ENCODE results near the gene PDE10A. TPM values are rescaled to one million over a fixed set of nuclear protein-coding genes. Genes with fewer than 3 reads are reported as not detected.

The PDE10A gene
- total RNA-seq, 1 donor from 2014 or later = 5.4 TPM

DNA sequence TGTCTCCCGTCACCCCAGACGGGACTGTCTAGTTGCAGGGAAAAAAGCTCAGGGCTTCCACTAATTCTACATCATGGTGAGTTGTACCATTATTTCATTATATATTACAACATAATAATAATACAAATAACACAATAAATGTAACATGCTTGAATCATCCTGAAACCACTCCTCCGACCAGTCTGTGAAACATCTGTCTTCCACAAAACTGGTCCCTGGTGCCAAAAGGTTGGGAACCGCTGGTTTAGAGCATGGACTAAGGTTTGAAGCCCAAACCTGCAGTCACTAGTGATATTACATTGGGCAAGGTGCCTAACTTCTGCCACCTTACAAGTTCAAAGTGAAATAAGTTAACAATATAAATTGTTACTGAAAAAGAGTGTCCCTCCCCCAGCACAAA, 175.7 kb downstream of the PDE10A start:
- Histone ChIP-seq H3K36me3 (ENCODE audit: insufficient read depth, low read length) (no peaks in the 10 kb centered on the region), H3K4me1 (ENCODE audit: insufficient read depth, low read length) (no peaks in the 10 kb centered on the region), H2AFZ (ENCODE audit: low read depth, low read length) (no peak overlapping the region), H3K27ac (ENCODE audit: low read depth, low read length) (no peak overlapping the region), H3K27me3 (ENCODE audit: insufficient read depth, low read length) (no peaks in the 10 kb centered on the region), H3K4me2 (ENCODE audit: low read length) (no peak overlapping the region), H3K4me3 (ENCODE audit: insufficient read depth, low read depth, low read length) (no peak overlapping the region), H3K79me2 (ENCODE audit: insufficient read depth, low read length) (no peaks in the 10 kb centered on the region), H4K20me1 (ENCODE audit: insufficient read depth, low read length) (no peaks in the 10 kb centered on the region), H3K9me3 (ENCODE audit: insufficient read depth, low read depth, low read length) (no peaks in the 10 kb centered on the region), H3K9ac (ENCODE audit: low read length) (no peak overlapping the region)
- Mint-ChIP-seq H3K36me3 (ENCODE audit: low read depth, unreplicated experiment) (no peaks in the 10 kb centered on the region), H3K27ac (ENCODE audit: unreplicated experiment) (no peak overlapping the region), H3K4me3 (ENCODE audit: unreplicated experiment) (no peak overlapping the region), H3K9me3 (ENCODE audit: unreplicated experiment) (peaks cover 4% of the 10 kb centered on the region), H3K4me1 (ENCODE audit: low read depth, unreplicated experiment) (peaks cover 1% of the 10 kb centered on the region), H3K27me3 (ENCODE audit: low read depth, unreplicated experiment) (no peaks in the 10 kb centered on the region)
- no peak for FAIRE-seq
- DNase-seq (ENCODE audit: low read depth) = no peak
- no peak for TF ChIP-seq EZH2 (IDR thresholded peaks at IDR 0.05; ENCODE audit: insufficient read depth, low read length)
- TF ChIP-seq, protein P1, sequence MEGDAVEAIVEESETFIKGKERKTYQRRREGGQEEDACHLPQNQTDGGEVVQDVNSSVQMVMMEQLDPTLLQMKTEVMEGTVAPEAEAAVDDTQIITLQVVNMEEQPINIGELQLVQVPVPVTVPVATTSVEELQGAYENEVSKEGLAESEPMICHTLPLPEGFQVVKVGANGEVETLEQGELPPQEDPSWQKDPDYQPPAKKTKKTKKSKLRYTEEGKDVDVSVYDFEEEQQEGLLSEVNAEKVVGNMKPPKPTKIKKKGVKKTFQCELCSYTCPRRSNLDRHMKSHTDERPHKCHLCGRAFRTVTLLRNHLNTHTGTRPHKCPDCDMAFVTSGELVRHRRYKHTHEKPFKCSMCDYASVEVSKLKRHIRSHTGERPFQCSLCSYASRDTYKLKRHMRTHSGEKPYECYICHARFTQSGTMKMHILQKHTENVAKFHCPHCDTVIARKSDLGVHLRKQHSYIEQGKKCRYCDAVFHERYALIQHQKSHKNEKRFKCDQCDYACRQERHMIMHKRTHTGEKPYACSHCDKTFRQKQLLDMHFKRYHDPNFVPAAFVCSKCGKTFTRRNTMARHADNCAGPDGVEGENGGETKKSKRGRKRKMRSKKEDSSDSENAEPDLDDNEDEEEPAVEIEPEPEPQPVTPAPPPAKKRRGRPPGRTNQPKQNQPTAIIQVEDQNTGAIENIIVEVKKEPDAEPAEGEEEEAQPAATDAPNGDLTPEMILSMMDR (IDR thresholded peaks at IDR 0.05; ENCODE audit: insufficient read depth, low read depth, low read length) = no peak

DNA sequence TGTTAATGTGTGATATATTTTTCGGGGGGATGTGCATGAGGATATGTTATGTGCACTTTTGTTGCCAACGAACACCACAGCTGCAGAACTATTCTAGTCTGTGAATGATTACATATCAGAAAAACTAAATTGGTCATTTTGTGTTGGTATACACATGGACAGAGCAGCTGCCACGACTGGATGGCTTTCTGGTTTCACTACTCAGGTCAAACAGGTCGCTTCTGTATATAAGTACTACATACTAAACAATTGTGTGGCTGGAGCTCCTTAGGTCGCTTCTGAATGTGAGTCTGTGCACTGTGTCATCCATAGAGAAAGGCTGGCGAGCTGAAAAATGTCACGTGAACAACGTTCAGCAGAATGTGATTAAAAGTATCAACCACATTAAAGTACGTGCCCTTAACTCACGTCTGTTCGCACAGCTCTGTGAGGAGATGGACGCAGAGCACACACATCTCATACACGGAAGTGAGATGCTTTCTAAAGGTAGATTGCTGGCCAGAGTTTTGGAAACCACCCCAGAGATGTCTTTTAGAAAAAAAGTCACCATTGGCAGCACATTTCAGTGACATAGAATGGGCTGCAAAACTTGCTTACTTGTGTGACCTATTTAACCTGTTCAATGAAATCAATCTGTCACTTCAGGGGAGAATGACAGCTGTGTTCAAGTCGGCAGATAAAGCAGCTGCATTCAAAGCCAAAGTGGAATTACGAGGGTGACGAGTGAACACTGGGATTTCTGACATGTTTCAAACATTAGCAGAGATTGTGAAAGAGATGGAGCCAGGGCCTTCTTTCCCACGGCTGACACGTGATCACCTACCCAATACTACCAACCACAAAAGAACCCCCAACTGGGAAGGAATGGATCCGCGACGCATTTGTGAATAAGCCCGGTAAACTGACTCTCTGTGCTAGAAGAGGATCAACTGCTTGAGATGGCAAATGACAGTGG, 176.6 kb downstream of the PDE10A start:
- TF ChIP-seq EZH2 (IDR thresholded peaks at IDR 0.05; ENCODE audit: insufficient read depth, low read length) = no peak
- TF ChIP-seq, protein P1 (IDR thresholded peaks at IDR 0.05; ENCODE audit: insufficient read depth, low read depth, low read length) = no peak
- Histone ChIP-seq H4K20me1 (ENCODE audit: insufficient read depth, low read length) (no peaks in the 10 kb centered on the region), H3K4me3 (ENCODE audit: insufficient read depth, low read depth, low read length) (no peak overlapping the region), H3K27me3 (ENCODE audit: insufficient read depth, low read length) (no peaks in the 10 kb centered on the region), H3K4me2 (ENCODE audit: low read length) (no peak overlapping the region), H2AFZ (ENCODE audit: low read depth, low read length) (no peak overlapping the region), H3K36me3 (ENCODE audit: insufficient read depth, low read length) (no peaks in the 10 kb centered on the region), H3K9me3 (ENCODE audit: insufficient read depth, low read depth, low read length) (no peaks in the 10 kb centered on the region), H3K4me1 (ENCODE audit: insufficient read depth, low read length) (no peaks in the 10 kb centered on the region), H3K9ac (ENCODE audit: low read length) (no peak overlapping the region), H3K79me2 (ENCODE audit: insufficient read depth, low read length) (no peaks in the 10 kb centered on the region), H3K27ac (ENCODE audit: low read depth, low read length) (no peak overlapping the region)
- Mint-ChIP-seq H3K36me3 (ENCODE audit: low read depth, unreplicated experiment) (peaks cover 2% of the 10 kb centered on the region), H3K4me1 (ENCODE audit: low read depth, unreplicated experiment) (peaks cover 1% of the 10 kb centered on the region), H3K27ac (ENCODE audit: unreplicated experiment) (no peak overlapping the region), H3K27me3 (ENCODE audit: low read depth, unreplicated experiment) (no peaks in the 10 kb centered on the region), H3K4me3 (ENCODE audit: unreplicated experiment) (no peak overlapping the region), H3K9me3 (ENCODE audit: unreplicated experiment) (no peaks in the 10 kb centered on the region)
- DNase-seq (ENCODE audit: low read depth) (no peak), FAIRE-seq (no peak)
